Right lobe of liver (tissue), 6 donors: ENCODE data around the gene DNAJC5. TPM values are rescaled to one million over a fixed set of nuclear protein-coding genes. Genes with fewer than 3 reads are reported as not detected.

ENCODE experiments used
- ATAC-seq, 4 donors: fragments of 200-7000 bp; cut with Tn5 transposase; one replicate each; pipeline ENCODE4 v1.9.1; 2020; ENCODE audit warnings: mild to moderate bottlenecking in 4 of 4, moderate library complexity in 4 of 4
- DNase-seq, 3 donors: peaks; one replicate each; pipeline ENCODE4 v3.0.0-alpha.2; 2020
- H3K27ac ChIP-seq, 3 donors: fragments of 200-600 bp; one replicate each; pipeline ENCODE4 v1.8.0; 2022
- H3K27me3 ChIP-seq, 2 donors: fragments of 200-600 bp; one replicate each; pipeline ENCODE4 v1.8.0; 2022
- H3K36me3 ChIP-seq, 4 donors: fragments of 200-600 bp; sonication (generic) in 1 of 4; one replicate each; pipeline versions ENCODE4 v1.5.1 to v1.8.0; 2017 to 2022; ENCODE audit warnings: control low read depth in 1 of 4
- H3K4me1 ChIP-seq, 4 donors: fragments of 200-600 bp; sonication (generic) in 1 of 4; one replicate each; pipeline versions ENCODE4 v1.5.1 to v1.8.0; 2017 to 2022; ENCODE audit warnings: control low read depth in 1 of 4
- H3K4me3 ChIP-seq, 3 donors: fragments of 200-600 bp; one replicate each; pipeline ENCODE4 v1.8.0; 2022
- H3K9me3 ChIP-seq, 4 donors: fragments of 200-600 bp; sonication (generic) in 1 of 4; one replicate each; pipeline versions ENCODE4 v1.5.1 to v1.8.0; 2017 to 2022; ENCODE audit warnings: control low read depth in 1 of 4
- CTCF ChIP-seq, 4 donors: fragments of 200-600 bp in 3 of 4; fragments of 450-650 bp in 1 of 4; IDR thresholded peaks; one replicate each; pipeline versions ENCODE4 v1.5.1 to v1.8.0; 2016 to 2022; ENCODE audit warnings: antibody characterized with exemption in 4 of 4, mild to moderate bottlenecking in 2 of 4
- POLR2A ChIP-seq: fragments of 450-650 bp; IDR thresholded peaks from one replicate; pipeline ENCODE4 v1.6.1; 2017; ENCODE audit warnings: antibody characterized with exemption, mild to moderate bottlenecking
- WGBS: methylation state at CpG from one replicate; pipeline ENCODE4 v1.1.6; 2018; ENCODE audit warnings: low coverage, low lambda C conversion rate; ENCODE audit not compliant: insufficient coverage; ENCODE audit errors: missing lambda C conversion rate; 5-methylcytosine and 5-hydroxymethylcytosine counted together
- intact Hi-C, 2 donors: fragments of 100-400 bp; cut with DNase I; formaldehyde crosslinking; loops; one replicate each; pipeline versions ENCODE4 v1.11.2 to v1.14.1; 2022
- total RNA-seq, 6 experiments: library from RNA; depleted of rRNA in 2 of 6; stranded (reverse); fragments of >200 nt in 2 of 6; fragmentation: NEBNext Ultra II Directional in 3 of 6; extraction: Animal tissue kit (Norgen Biotek cat#: 25700) in 3 of 6; gene quantifications; one replicate each; pipeline versions ENCODE4 v1.1.0 to v1.2.4, GENCODE V29; 2016 to 2023
- donor health status: DM: no; HTN: yes; CAD: no.
- donor health status: DM: no; HTN: no; CAD: no.
- donor health status: DM: no; HTN: no; CAD: no.
- donor health status: DM: no; HTN: yes; CAD: no.
- donor health status: DM: no; HTN: yes; CAD: no.

DNAJC5 gene
- total RNA-seq, 6 experiments from 2014 or later = 10.7 to 26.0 (median 15.1) TPM

GRCh38 chr20:63893999-63894357 lies 948 bp upstream of the DNAJC5 start:
- Histone ChIP-seq H3K4me3 (peak overlapping the region in 2 of 3 donors; percentile 53 to 67), H3K36me3 (peaks cover 0 to 25% (median 4%) of the 10 kb centered on the region in 4 donors), H3K27me3 (no peaks in the 10 kb centered on the region), H3K4me1 (peaks cover 0 to 24% (median 6%) of the 10 kb centered on the region in 4 donors), H3K27ac (peak overlapping the region in 1 of 3 donors; percentile 77), H3K9me3 (no peaks in the 10 kb centered on the region)
- intact Hi-C loops = no loop called here
- no peak for DNase-seq
- WGBS = 22% methylated on average over 6 of the region's 6 CpGs
- no peak for ATAC-seq
- TF ChIP-seq CTCF (IDR thresholded peaks at IDR 0.05) = no peak
- no peak for TF ChIP-seq POLR2A

GRCh38 chr20:63895202-63895951 lies 451 bp downstream of the DNAJC5 start:
- intact Hi-C loops = no loop called here
- peak overlapping the region; percentile 55 to 84 (median 77) for H3K27ac ChIP-seq
- ATAC-seq (no peak), DNase-seq (no peak)
- H3K4me3 ChIP-seq = peak overlapping the region; percentile 56 to 67 (median 56)
- peaks cover 0 to 11% (median 0%) of the 10 kb centered on the region in 4 donors for H3K36me3 ChIP-seq
- 0% methylated on average over 16 of the region's 87 CpGs for WGBS
- peak in 1 of 4 donors; percentile 6 for TF ChIP-seq CTCF (IDR thresholded peaks at IDR 0.05)
- no peak for TF ChIP-seq POLR2A
- H3K4me1 ChIP-seq = peaks cover 0 to 33% (median 8%) of the 10 kb centered on the region in 4 donors
- no peaks in the 10 kb centered on the region for H3K9me3 ChIP-seq
- no peaks in the 10 kb centered on the region for H3K27me3 ChIP-seq

- Histone ChIP-seq H3K27ac (peak overlapping the region; percentile 55 to 84 (median 77)), H3K4me1 (peaks cover 0 to 37% (median 9%) of the 10 kb centered on the region in 4 donors), H3K4me3 (peak overlapping the region; percentile 56 to 67 (median 56)), H3K9me3 (no peaks in the 10 kb centered on the region), H3K36me3 (peaks cover 0 to 6% (median 0%) of the 10 kb centered on the region in 4 donors), H3K27me3 (no peaks in the 10 kb centered on the region)
- no peak for TF ChIP-seq CTCF (IDR thresholded peaks at IDR 0.05)
- 0% methylated on average over 5 of the region's 5 CpGs for WGBS
- ATAC-seq (no peak), DNase-seq (no peak)
- intact Hi-C loops = no loop called here
Observed at GRCh38 chr20:63895952-63896263, 982 bp downstream of the DNAJC5 start.

- H3K27me3 ChIP-seq = no peaks in the 10 kb centered on the region
- DNase-seq (peak; percentile 63 to 81 (median 79)), ATAC-seq (peak; percentile 41 to 55 (median 46))
- H3K4me1 ChIP-seq = peaks cover 0 to 37% (median 9%) of the 10 kb centered on the region in 4 donors
- peaks cover 0 to 3% (median 0%) of the 10 kb centered on the region in 4 donors for H3K36me3 ChIP-seq
- peak overlapping the region; percentile 56 to 67 (median 56) for H3K4me3 ChIP-seq
- 7% methylated on average over 18 of the region's 18 CpGs for WGBS
- no peaks in the 10 kb centered on the region for H3K9me3 ChIP-seq
- H3K27ac ChIP-seq = peak overlapping the region; percentile 55 to 84 (median 77)
- TF ChIP-seq CTCF (IDR thresholded peaks at IDR 0.05) = no peak
- no peak for TF ChIP-seq POLR2A
- intact Hi-C loops = no loop called here
Observed at GRCh38 chr20:63896264-63897105, 1.6 kb downstream of the DNAJC5 start.
